ENCODE measurements around the gene UBD. TPM values are rescaled to one million over a fixed set of nuclear protein-coding genes. Genes with fewer than 3 reads are reported as not detected.
A peak's percentile ranks its signal among the peaks of the same experiment; 100 is the strongest.

UBD gene
- total RNA-seq, 2 donors from 2014 or later, result not detected

DNA sequence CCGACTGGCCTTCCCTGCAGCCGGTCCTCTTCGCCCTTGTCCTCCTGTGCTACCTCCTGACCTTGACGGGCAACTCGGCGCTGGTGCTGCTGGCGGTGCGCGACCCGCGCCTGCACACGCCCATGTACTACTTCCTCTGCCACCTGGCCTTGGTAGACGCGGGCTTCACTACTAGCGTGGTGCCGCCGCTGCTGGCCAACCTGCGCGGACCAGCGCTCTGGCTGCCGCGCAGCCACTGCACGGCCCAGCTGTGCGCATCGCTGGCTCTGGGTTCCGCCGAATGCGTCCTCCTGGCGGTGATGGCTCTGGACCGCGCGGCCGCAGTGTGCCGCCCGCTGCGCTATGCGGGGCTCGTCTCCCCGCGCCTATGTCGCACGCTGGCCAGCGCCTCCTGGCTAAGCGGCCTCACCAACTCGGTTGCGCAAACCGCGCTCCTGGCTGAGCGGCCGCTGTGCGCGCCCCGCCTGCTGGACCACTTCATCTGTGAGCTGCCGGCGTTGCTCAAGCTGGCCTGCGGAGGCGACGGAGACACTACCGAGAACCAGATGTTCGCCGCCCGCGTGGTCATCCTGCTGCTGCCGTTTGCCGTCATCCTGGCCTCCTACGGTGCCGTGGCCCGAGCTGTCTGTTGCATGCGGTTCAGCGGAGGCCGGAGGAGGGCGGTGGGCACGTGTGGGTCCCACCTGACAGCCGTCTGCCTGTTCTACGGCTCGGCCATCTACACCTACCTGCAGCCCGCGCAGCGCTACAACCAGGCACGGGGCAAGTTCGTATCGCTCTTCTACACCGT lies 6.1 kb downstream of the UBD start:
- peaks cover 6% of the 10 kb centered on the region for H3K27me3 ChIP-seq (replicated peaks; ENCODE audit: insufficient read depth)

DNA sequence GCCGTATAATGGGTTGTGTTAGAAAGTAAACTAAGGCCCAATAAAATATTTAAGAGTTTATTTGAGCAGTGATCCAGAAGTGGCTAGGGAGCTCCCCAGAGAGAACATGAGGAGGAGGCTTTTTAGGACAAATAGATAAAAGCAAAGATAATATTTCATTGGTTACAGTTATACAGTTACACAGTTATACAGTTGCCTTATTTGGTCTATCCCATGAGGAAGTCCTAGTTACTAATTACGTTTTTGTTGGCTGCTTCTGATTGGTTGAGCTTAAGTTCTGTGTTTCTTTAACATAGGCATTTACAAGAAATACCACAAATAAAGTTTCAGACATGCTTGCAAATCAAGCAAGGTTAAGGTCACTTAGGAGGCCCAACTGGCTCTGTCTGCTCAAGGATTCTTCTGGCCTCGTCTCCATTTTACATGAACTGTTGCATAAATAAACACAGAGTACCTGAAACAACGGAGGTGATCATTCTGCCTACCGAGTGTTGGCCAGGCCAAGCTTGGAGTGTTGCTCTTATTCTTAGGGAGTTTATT lies 7.0 kb downstream of the UBD start:
- H3K4me1 ChIP-seq (ENCODE audit: control insufficient read depth in 1 of 2, low read depth in 2 of 2), result peaks cover 11 to 15% of the 10 kb centered on the region in 2 donors
- TF ChIP-seq, protein P1, sequence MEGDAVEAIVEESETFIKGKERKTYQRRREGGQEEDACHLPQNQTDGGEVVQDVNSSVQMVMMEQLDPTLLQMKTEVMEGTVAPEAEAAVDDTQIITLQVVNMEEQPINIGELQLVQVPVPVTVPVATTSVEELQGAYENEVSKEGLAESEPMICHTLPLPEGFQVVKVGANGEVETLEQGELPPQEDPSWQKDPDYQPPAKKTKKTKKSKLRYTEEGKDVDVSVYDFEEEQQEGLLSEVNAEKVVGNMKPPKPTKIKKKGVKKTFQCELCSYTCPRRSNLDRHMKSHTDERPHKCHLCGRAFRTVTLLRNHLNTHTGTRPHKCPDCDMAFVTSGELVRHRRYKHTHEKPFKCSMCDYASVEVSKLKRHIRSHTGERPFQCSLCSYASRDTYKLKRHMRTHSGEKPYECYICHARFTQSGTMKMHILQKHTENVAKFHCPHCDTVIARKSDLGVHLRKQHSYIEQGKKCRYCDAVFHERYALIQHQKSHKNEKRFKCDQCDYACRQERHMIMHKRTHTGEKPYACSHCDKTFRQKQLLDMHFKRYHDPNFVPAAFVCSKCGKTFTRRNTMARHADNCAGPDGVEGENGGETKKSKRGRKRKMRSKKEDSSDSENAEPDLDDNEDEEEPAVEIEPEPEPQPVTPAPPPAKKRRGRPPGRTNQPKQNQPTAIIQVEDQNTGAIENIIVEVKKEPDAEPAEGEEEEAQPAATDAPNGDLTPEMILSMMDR (IDR thresholded peaks at IDR 0.05), result no peak
- no peak for ATAC-seq (ENCODE audit: insufficient number of reproducible peaks, low FRiP score, low read depth)
- H3K27ac ChIP-seq, result no peak overlapping the region
- peak overlapping the region; percentile 67 for H3K4me3 ChIP-seq
- peaks cover 6% of the 10 kb centered on the region for H3K27me3 ChIP-seq (replicated peaks; ENCODE audit: insufficient read depth)
- H3K9me3 ChIP-seq, result no peaks in the 10 kb centered on the region
- no peak for DNase-seq (ENCODE audit: low spot score)
- H3K36me3 ChIP-seq, result no peaks in the 10 kb centered on the region

More for the DNA sequence above, 6.1 kb downstream of the UBD start:
- H3K9me3 ChIP-seq, result no peaks in the 10 kb centered on the region
- TF ChIP-seq, protein P1 (IDR thresholded peaks at IDR 0.05), result no peak
- H3K36me3 ChIP-seq, result no peaks in the 10 kb centered on the region
- peak overlapping the region; percentile 67 for H3K4me3 ChIP-seq
- peaks cover 11 to 15% of the 10 kb centered on the region in 2 donors for H3K4me1 ChIP-seq (ENCODE audit: control insufficient read depth in 1 of 2, low read depth in 2 of 2)
- ATAC-seq (ENCODE audit: insufficient number of reproducible peaks, low FRiP score, low read depth) (no peak), DNase-seq (ENCODE audit: low spot score) (peak; percentile 8)
- H3K27ac ChIP-seq, result no peak overlapping the region

DNA sequence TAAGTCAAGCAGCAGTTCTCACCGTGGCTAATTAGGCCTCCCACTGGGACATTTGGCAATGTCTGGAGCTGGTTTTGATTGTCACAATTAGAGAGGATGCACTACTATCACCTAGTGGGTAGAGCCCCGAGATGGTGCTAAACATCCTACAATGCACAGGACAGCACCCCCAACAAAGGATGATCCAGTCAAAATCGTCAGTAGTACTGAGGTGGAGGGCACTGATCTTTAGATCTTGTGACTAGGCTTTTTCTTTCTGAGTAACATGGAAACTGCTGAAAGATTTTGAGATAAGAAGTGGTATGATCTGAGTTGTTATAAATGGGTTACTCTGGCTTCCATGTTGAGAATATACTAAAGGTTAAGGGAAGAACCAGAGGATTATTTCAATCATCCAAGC lies 12.0 kb downstream of the UBD start:
- Histone ChIP-seq H3K4me1 (ENCODE audit: control insufficient read depth in 1 of 2, low read depth in 2 of 2) (peaks cover 0 to under 1% of the 10 kb centered on the region in 2 donors), H3K36me3 (no peaks in the 10 kb centered on the region), H3K9me3 (no peaks in the 10 kb centered on the region), H3K27me3 (replicated peaks; ENCODE audit: insufficient read depth) (no peaks in the 10 kb centered on the region), H3K4me3 (no peak overlapping the region), H3K27ac (no peak overlapping the region)
- ATAC-seq (ENCODE audit: insufficient number of reproducible peaks, low FRiP score, low read depth), result no peak
- TF ChIP-seq, protein P1 (IDR thresholded peaks at IDR 0.05), result no peak
- DNase-seq (ENCODE audit: low spot score), result no peak

DNA sequence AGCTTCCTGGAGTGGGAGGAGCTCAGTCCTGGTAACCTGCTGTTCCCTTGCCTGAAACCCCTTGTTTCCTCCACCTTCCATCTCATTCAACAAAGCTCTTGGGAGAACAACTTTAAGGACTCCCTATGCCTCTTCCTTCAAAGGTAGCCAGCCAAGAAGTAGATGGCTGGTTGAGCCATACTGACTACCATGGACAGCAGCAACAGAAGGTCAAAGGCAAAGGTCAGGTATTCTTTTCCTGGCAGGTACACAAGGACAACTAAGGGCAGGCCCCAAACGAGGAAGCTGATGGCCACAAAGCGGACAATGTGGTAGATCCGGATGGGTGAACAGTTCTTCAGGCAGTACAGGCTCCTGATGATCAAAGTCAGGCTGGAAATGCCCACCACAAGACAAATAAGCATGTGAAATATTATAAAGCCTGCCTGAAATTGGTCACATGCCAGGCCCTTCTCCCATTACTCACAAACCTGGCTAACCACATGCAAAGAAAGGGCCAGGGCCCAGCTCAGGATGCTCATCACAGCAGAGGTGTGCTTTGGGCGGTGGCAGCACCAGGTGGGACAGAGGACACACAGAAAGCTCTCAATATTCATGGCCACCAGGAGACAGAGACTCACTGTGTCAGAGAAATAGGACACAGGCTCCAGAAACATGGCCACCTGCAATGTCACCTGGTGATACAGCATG lies 21.7 kb downstream of the UBD start:
- TF ChIP-seq, protein P1 (IDR thresholded peaks at IDR 0.05), result no peak
- ATAC-seq (ENCODE audit: insufficient number of reproducible peaks, low FRiP score, low read depth), result no peak
- Histone ChIP-seq H3K4me1 (ENCODE audit: control insufficient read depth in 1 of 2, low read depth in 2 of 2) (no peaks in the 10 kb centered on the region), H3K9me3 (no peaks in the 10 kb centered on the region), H3K27ac (no peak overlapping the region), H3K4me3 (no peak overlapping the region), H3K27me3 (replicated peaks; ENCODE audit: insufficient read depth) (no peaks in the 10 kb centered on the region), H3K36me3 (no peaks in the 10 kb centered on the region)
- no peak for DNase-seq (ENCODE audit: low spot score)

DNA sequence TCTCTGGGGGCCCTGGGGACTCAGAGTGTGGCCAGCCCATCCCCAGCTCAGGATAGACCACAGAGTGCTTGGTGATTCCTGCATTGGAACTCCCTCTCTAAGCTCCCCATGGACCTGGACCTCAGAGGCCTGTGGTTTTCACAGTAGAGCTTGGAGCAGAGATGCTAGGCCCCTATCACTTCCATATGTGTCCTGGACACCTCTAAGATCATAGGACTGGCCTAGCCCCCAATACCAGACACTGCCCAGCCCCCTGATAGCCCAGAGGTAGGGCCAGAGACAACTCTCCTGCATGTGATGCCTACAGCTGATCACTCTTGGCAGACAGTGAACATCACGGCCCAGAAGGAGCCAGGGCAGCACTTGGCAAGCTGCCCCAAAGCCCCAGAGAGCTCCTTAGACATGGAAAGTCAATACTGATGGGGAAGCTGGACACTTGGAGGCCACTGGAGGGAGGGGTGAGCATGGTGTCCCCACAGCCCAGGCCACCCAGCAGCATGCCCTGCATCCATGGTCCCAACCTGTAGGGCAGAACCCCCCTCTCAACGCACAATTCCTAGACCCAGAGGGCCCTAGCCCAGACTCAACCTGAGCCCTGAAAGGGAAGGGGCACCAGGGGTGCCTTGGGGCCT lies 27.1 kb downstream of the UBD start:
- TF ChIP-seq, protein P1 (IDR thresholded peaks at IDR 0.05), result no peak
- ATAC-seq (ENCODE audit: insufficient number of reproducible peaks, low FRiP score, low read depth), result no peak
- DNase-seq (ENCODE audit: low spot score), result no peak
- H3K36me3 ChIP-seq, result no peaks in the 10 kb centered on the region
- H3K4me3 ChIP-seq, result no peak overlapping the region
- H3K9me3 ChIP-seq, result no peaks in the 10 kb centered on the region
- no peak overlapping the region for H3K27ac ChIP-seq
- H3K4me1 ChIP-seq (ENCODE audit: control insufficient read depth in 1 of 2, low read depth in 2 of 2), result no peaks in the 10 kb centered on the region
- H3K27me3 ChIP-seq (replicated peaks; ENCODE audit: insufficient read depth), result no peaks in the 10 kb centered on the region
